B cell (primary cell): ENCODE data around the gene ITSN1.

Source experiments
- CTCF ChIP-seq: fragments of 200-600 bp; IDR thresholded peaks from one replicate; pipeline ENCODE4 v1.8.0; 2022; ENCODE audit warnings: antibody characterized with exemption, mild to moderate bottlenecking
- EZH2 ChIP-seq: IDR thresholded peaks from 2 replicates; pipeline ENCODE4 v1.6.1; 2012; ENCODE audit warnings: borderline replicate concordance, low read depth, mild to moderate bottlenecking, moderate library complexity, low read length; ENCODE audit not compliant: insufficient read depth, poor library complexity, severe bottlenecking

- TF ChIP-seq CTCF (no peak), EZH2 (no peak)
Observed at GRCh38 chr21:33939226-33939625, 296.9 kb downstream of the ITSN1 start.
